ENCODE measurements around the gene AGO4. TPM values are rescaled to one million over a fixed set of nuclear protein-coding genes. Genes with fewer than 3 reads are reported as not detected.
"Not testable (repeated sequence)": the region's sequence is repeated elsewhere in the genome, so short reads cannot be mapped to it uniquely, and the experiment has no call there.

Gene AGO4
- total RNA-seq (2012; rRNA removed): 5.8 and 7.0 TPM in 2 replicates

- Histone ChIP-seq H3K9ac (ENCODE audit: low read depth, low read length) (peak within 1 kb of the TSS; percentile 97), H3K36me3 (ENCODE audit: insufficient read depth, low read length) (no peaks in the 10 kb centered on the region), H3K4me2 (ENCODE audit: low read length) (peak within 1 kb of the TSS; percentile 90), H3K27me3 (ENCODE audit: control insufficient read depth, insufficient read depth, low read length) (no peaks in the 10 kb centered on the region), H3K4me3 (ENCODE audit: low read length) (peak within 1 kb of the TSS; percentile 96), H3K9me3 (replicated peaks; ENCODE audit: low read length) (no peaks in the 10 kb centered on the region), H3K4me1 (ENCODE audit: control insufficient read depth, insufficient read depth, low read length) (peaks cover 24% of the 10 kb centered on the region)
These were observed at the start of gene AGO4 for GRCh38 chr1:35807614-35808449. Gene AGO4 (plus strand): TSS chr1:35808016. CDS start chr1:35808417, 401 bp downstream.

- no peaks in the 10 kb centered on the region for H3K9me3 ChIP-seq (replicated peaks; ENCODE audit: low read length)
- no peaks in the 10 kb centered on the region for H3K27me3 ChIP-seq (ENCODE audit: control insufficient read depth, insufficient read depth, low read length)
- no peak overlapping the region for H3K9ac ChIP-seq (ENCODE audit: low read depth, low read length)
- no peak overlapping the region for H3K4me2 ChIP-seq (ENCODE audit: low read length)
- H3K4me1 ChIP-seq (ENCODE audit: control insufficient read depth, insufficient read depth, low read length): no peaks in the 10 kb centered on the region
- no peak overlapping the region for H3K4me3 ChIP-seq (ENCODE audit: low read length)
- peaks cover 11% of the 10 kb centered on the region for H3K36me3 ChIP-seq (ENCODE audit: insufficient read depth, low read length)
These were observed 45.7 kb upstream of the AGO4 start for GRCh38 chr1:35762141-35762540.

GRCh38 chr1:35763201-35763600 is 44.6 kb upstream of the AGO4 start:
- Histone ChIP-seq H3K4me3 (ENCODE audit: low read length) (no peak overlapping the region), H3K4me2 (ENCODE audit: low read length) (no peak overlapping the region), H3K4me1 (ENCODE audit: control insufficient read depth, insufficient read depth, low read length) (peaks cover under 1% of the 10 kb centered on the region), H3K36me3 (ENCODE audit: insufficient read depth, low read length) (peaks cover 11% of the 10 kb centered on the region), H3K27me3 (ENCODE audit: control insufficient read depth, insufficient read depth, low read length) (no peaks in the 10 kb centered on the region), H3K9me3 (replicated peaks; ENCODE audit: low read length) (no peaks in the 10 kb centered on the region), H3K9ac (ENCODE audit: low read depth, low read length) (no peak overlapping the region)

GRCh38 chr1:35764283-35764682 is 43.5 kb upstream of the AGO4 start:
- Histone ChIP-seq H3K9me3 (replicated peaks; ENCODE audit: low read length) (no peaks in the 10 kb centered on the region), H3K27me3 (ENCODE audit: control insufficient read depth, insufficient read depth, low read length) (no peaks in the 10 kb centered on the region), H3K4me3 (ENCODE audit: low read length) (no peak overlapping the region), H3K36me3 (ENCODE audit: insufficient read depth, low read length) (peaks cover 11% of the 10 kb centered on the region), H3K4me1 (ENCODE audit: control insufficient read depth, insufficient read depth, low read length) (peaks cover 7% of the 10 kb centered on the region), H3K4me2 (ENCODE audit: low read length) (no peak overlapping the region), H3K9ac (ENCODE audit: low read depth, low read length) (no peak overlapping the region)

GRCh38 chr1:35768350-35769187 is 39.2 kb upstream of the AGO4 start:
- Histone ChIP-seq H3K4me2 (ENCODE audit: low read length) (peak overlapping the region; percentile 98), H3K27me3 (ENCODE audit: control insufficient read depth, insufficient read depth, low read length) (no peaks in the 10 kb centered on the region), H3K36me3 (ENCODE audit: insufficient read depth, low read length) (no peaks in the 10 kb centered on the region), H3K4me1 (ENCODE audit: control insufficient read depth, insufficient read depth, low read length) (peaks cover 7% of the 10 kb centered on the region), H3K4me3 (ENCODE audit: low read length) (peak overlapping the region; percentile 98), H3K9ac (ENCODE audit: low read depth, low read length) (peak overlapping the region; percentile 91), H3K9me3 (replicated peaks; ENCODE audit: low read length) (no peaks in the 10 kb centered on the region)

- peak overlapping the region; percentile 98 for H3K4me2 ChIP-seq (ENCODE audit: low read length)
- H3K9me3 ChIP-seq (replicated peaks; ENCODE audit: low read length): no peaks in the 10 kb centered on the region
- H3K36me3 ChIP-seq (ENCODE audit: insufficient read depth, low read length): no peaks in the 10 kb centered on the region
- peak overlapping the region; percentile 91 for H3K9ac ChIP-seq (ENCODE audit: low read depth, low read length)
- peaks cover 7% of the 10 kb centered on the region for H3K4me1 ChIP-seq (ENCODE audit: control insufficient read depth, insufficient read depth, low read length)
- H3K27me3 ChIP-seq (ENCODE audit: control insufficient read depth, insufficient read depth, low read length): no peaks in the 10 kb centered on the region
- H3K4me3 ChIP-seq (ENCODE audit: low read length): peak overlapping the region; percentile 98
These were observed 38.5 kb upstream of the AGO4 start for GRCh38 chr1:35769188-35769758.

- H3K4me1 ChIP-seq (ENCODE audit: control insufficient read depth, insufficient read depth, low read length): peaks cover 2% of the 10 kb centered on the region
- no peak overlapping the region for H3K4me3 ChIP-seq (ENCODE audit: low read length)
- no peaks in the 10 kb centered on the region for H3K36me3 ChIP-seq (ENCODE audit: insufficient read depth, low read length)
- no peak overlapping the region for H3K4me2 ChIP-seq (ENCODE audit: low read length)
- H3K9ac ChIP-seq (ENCODE audit: low read depth, low read length): no peak overlapping the region
- H3K27me3 ChIP-seq (ENCODE audit: control insufficient read depth, insufficient read depth, low read length): no peaks in the 10 kb centered on the region
- H3K9me3 ChIP-seq (replicated peaks; ENCODE audit: low read length): no peaks in the 10 kb centered on the region
These were observed 34.1 kb upstream of the AGO4 start for GRCh38 chr1:35773711-35774110.

- H3K4me2 ChIP-seq (ENCODE audit: low read length); H3K4me1 ChIP-seq (ENCODE audit: control insufficient read depth, insufficient read depth, low read length); H3K4me3 ChIP-seq (ENCODE audit: low read length); H3K36me3 ChIP-seq (ENCODE audit: insufficient read depth, low read length); H3K9me3 ChIP-seq (replicated peaks; ENCODE audit: low read length); H3K27me3 ChIP-seq (ENCODE audit: control insufficient read depth, insufficient read depth, low read length); H3K9ac ChIP-seq (ENCODE audit: low read depth, low read length): not testable (repeated sequence)
These were observed 31.6 kb upstream of the AGO4 start for GRCh38 chr1:35776172-35776571.

- Histone ChIP-seq H3K36me3 (ENCODE audit: insufficient read depth, low read length) (no peaks in the 10 kb centered on the region), H3K9ac (ENCODE audit: low read depth, low read length) (no peak overlapping the region), H3K4me3 (ENCODE audit: low read length) (no peak overlapping the region), H3K4me1 (ENCODE audit: control insufficient read depth, insufficient read depth, low read length) (no peaks in the 10 kb centered on the region), H3K27me3 (ENCODE audit: control insufficient read depth, insufficient read depth, low read length) (no peaks in the 10 kb centered on the region), H3K9me3 (replicated peaks; ENCODE audit: low read length) (no peaks in the 10 kb centered on the region), H3K4me2 (ENCODE audit: low read length) (no peak overlapping the region)
These were observed 30.7 kb upstream of the AGO4 start for GRCh38 chr1:35777109-35777508.

- Histone ChIP-seq H3K4me1 (ENCODE audit: control insufficient read depth, insufficient read depth, low read length) (no peaks in the 10 kb centered on the region), H3K27me3 (ENCODE audit: control insufficient read depth, insufficient read depth, low read length) (no peaks in the 10 kb centered on the region), H3K9ac (ENCODE audit: low read depth, low read length) (no peak overlapping the region), H3K4me2 (ENCODE audit: low read length) (no peak overlapping the region), H3K36me3 (ENCODE audit: insufficient read depth, low read length) (no peaks in the 10 kb centered on the region), H3K4me3 (ENCODE audit: low read length) (no peak overlapping the region), H3K9me3 (replicated peaks; ENCODE audit: low read length) (no peaks in the 10 kb centered on the region)
These were observed 24.7 kb upstream of the AGO4 start for GRCh38 chr1:35783055-35783583.

- not testable (repeated sequence) for H3K4me2 ChIP-seq (ENCODE audit: low read length); H3K27me3 ChIP-seq (ENCODE audit: control insufficient read depth, insufficient read depth, low read length); H3K9me3 ChIP-seq (replicated peaks; ENCODE audit: low read length); H3K36me3 ChIP-seq (ENCODE audit: insufficient read depth, low read length); H3K4me3 ChIP-seq (ENCODE audit: low read length); H3K4me1 ChIP-seq (ENCODE audit: control insufficient read depth, insufficient read depth, low read length); H3K9ac ChIP-seq (ENCODE audit: low read depth, low read length)
These were observed 23.5 kb upstream of the AGO4 start for GRCh38 chr1:35784364-35784763.

Measured in skeletal muscle satellite cell (primary cell).